Mucosa of descending colon (tissue), 3 donors: ENCODE results near the gene C3orf22. TPM values are rescaled to one million over a fixed set of nuclear protein-coding genes. Genes with fewer than 3 reads are reported as not detected.
A peak's percentile ranks its signal among the peaks of the same experiment; 100 is the strongest.
"Not testable (repeated sequence)": the region's sequence is repeated elsewhere in the genome, so short reads cannot be mapped to it uniquely, and the experiment has no call there.

Experiments used
- ATAC-seq: fragments of 200-7000 bp; cut with Tn5 transposase; one replicate; pipeline ENCODE4 v1.9.1; 2020; ENCODE audit warnings: mild to moderate bottlenecking, moderate library complexity
- DNase-seq, 3 donors: peaks; one replicate each; pipeline ENCODE4 v3.0.0-alpha.2; 2020
- H3K36me3 ChIP-seq: fragments of 200-600 bp; one replicate; pipeline ENCODE4 v1.8.0; 2021; ENCODE audit warnings: low read depth, mild to moderate bottlenecking
- H3K4me1 ChIP-seq: fragments of 200-600 bp; one replicate; pipeline ENCODE4 v1.8.0; 2021; ENCODE audit warnings: low read depth, mild to moderate bottlenecking
- H3K4me3 ChIP-seq: fragments of 200-600 bp; one replicate; pipeline ENCODE4 v1.8.0; 2021; ENCODE audit warnings: mild to moderate bottlenecking
- H3K9me3 ChIP-seq: fragments of 200-600 bp; one replicate; pipeline ENCODE4 v1.8.0; 2021; ENCODE audit warnings: mild to moderate bottlenecking
- intact Hi-C, 2 donors: fragments of 100-400 bp; cut with DNase I in 1 of 2; cut with micrococcal nuclease in 1 of 2; formaldehyde crosslinking; loops; one replicate each; pipeline versions ENCODE4 v1.11.0 to v1.11.1; 2022; cut with DNase I, micrococcal nuclease
- long read RNA-seq, 2 donors: library from polyadenylated mRNA; unstranded; transcript quantifications; one replicate each; pipeline ENCODE4 v2.0.0, GENCODE V29; 2019 to 2021
- total RNA-seq, 3 donors: library from RNA; stranded (reverse); fragmentation: NEBNext Ultra II Directional in 2 of 3; extraction: Animal tissue kit (Norgen Biotek cat#: 25700) in 2 of 3; gene quantifications; one replicate each; pipeline versions ENCODE4 v1.2.1 to v1.2.4, GENCODE V29; 2021 to 2023
- TF ChIP-seq, protein P1 (sequence below): fragments of 200-600 bp; IDR thresholded peaks from one replicate; pipeline ENCODE4 v1.8.0; 2022; ENCODE audit warnings: antibody characterized with exemption, mild to moderate bottlenecking
- donor health status: DM: no; HTN: no; CAD: no; lungs with moderate emphysema.
- donor health status: DM: no; HTN: no; CAD: no.
- donor health status: DM: no; HTN: yes; CAD: no.

C3orf22 gene
- not detected for total RNA-seq
- long read RNA-seq, donor 1: 0 reads
- long read RNA-seq, donor 2: 0 reads

- intact Hi-C loops: no loop called here
- no peaks in the 10 kb centered on the region for H3K4me1 ChIP-seq
- H3K36me3 ChIP-seq: no peaks in the 10 kb centered on the region
- no peaks in the 10 kb centered on the region for H3K9me3 ChIP-seq
- TF ChIP-seq, protein P1, sequence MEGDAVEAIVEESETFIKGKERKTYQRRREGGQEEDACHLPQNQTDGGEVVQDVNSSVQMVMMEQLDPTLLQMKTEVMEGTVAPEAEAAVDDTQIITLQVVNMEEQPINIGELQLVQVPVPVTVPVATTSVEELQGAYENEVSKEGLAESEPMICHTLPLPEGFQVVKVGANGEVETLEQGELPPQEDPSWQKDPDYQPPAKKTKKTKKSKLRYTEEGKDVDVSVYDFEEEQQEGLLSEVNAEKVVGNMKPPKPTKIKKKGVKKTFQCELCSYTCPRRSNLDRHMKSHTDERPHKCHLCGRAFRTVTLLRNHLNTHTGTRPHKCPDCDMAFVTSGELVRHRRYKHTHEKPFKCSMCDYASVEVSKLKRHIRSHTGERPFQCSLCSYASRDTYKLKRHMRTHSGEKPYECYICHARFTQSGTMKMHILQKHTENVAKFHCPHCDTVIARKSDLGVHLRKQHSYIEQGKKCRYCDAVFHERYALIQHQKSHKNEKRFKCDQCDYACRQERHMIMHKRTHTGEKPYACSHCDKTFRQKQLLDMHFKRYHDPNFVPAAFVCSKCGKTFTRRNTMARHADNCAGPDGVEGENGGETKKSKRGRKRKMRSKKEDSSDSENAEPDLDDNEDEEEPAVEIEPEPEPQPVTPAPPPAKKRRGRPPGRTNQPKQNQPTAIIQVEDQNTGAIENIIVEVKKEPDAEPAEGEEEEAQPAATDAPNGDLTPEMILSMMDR: no peak
- H3K4me3 ChIP-seq: no peak within 1 kb of the TSS
- peak in 1 of 3 donors; percentile 0 for DNase-seq
- no peak for ATAC-seq
Observed at GRCh38 chr3:126558336-126559071, at the start of gene C3orf22. Gene C3orf22 (minus strand): TSS chr3:126558932. CDS start chr3:126553390, 5,542 bp downstream.

GRCh38 chr3:126607214-126607908, 48.6 kb upstream of the C3orf22 start:
- Histone ChIP-seq H3K36me3 (no peaks in the 10 kb centered on the region), H3K9me3 (no peaks in the 10 kb centered on the region), H3K4me1 (no peaks in the 10 kb centered on the region), H3K4me3 (no peak overlapping the region)
- TF ChIP-seq, protein P1: no peak
- ATAC-seq (no peak), DNase-seq (no peak)
- intact Hi-C loops: no loop called here

- ATAC-seq (no peak), DNase-seq (no peak)
- Histone ChIP-seq H3K4me1 (no peaks in the 10 kb centered on the region), H3K9me3 (no peaks in the 10 kb centered on the region), H3K4me3 (no peak overlapping the region), H3K36me3 (no peaks in the 10 kb centered on the region)
- intact Hi-C loops: no loop called here
- TF ChIP-seq, protein P1: no peak
Observed at GRCh38 chr3:126606001-126606400, 47.3 kb upstream of the C3orf22 start.

DNA sequence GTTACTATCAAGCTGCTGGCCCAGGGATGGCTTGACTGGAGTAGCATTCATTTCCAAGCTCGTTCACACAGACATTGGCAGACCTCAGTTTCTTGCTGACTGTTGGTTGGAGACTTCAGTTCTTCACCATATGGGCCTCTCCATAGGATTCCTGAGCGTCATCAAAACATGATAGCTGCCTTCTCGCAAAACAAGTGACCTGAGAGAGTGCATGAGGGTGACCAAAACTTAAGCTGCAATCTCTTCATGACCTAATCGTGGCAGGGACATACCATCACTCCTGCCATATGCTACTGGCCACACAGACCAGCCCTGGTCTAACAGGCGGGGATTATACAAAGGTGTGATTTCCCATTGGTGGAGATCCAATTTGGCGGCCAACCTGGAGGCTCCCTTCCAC, 46.0 kb upstream of the C3orf22 start:
- H3K4me1 ChIP-seq: no peaks in the 10 kb centered on the region
- no peak overlapping the region for H3K4me3 ChIP-seq
- ATAC-seq: no peak
- H3K9me3 ChIP-seq: no peaks in the 10 kb centered on the region
- DNase-seq: no peak
- intact Hi-C loops: no loop called here
- TF ChIP-seq, protein P1: no peak
- H3K36me3 ChIP-seq: no peaks in the 10 kb centered on the region

GRCh38 chr3:126599101-126599500, 40.4 kb upstream of the C3orf22 start:
- H3K36me3 ChIP-seq: no peaks in the 10 kb centered on the region
- DNase-seq (no peak), ATAC-seq (no peak)
- TF ChIP-seq, protein P1: no peak
- intact Hi-C loops: no loop called here
- H3K9me3 ChIP-seq: no peaks in the 10 kb centered on the region
- no peak overlapping the region for H3K4me3 ChIP-seq
- H3K4me1 ChIP-seq: no peaks in the 10 kb centered on the region

GRCh38 chr3:126595479-126595878, 36.7 kb upstream of the C3orf22 start:
- intact Hi-C loops, H3K36me3 ChIP-seq, DNase-seq, H3K4me1 ChIP-seq, ATAC-seq, H3K4me3 ChIP-seq, H3K9me3 ChIP-seq: not testable (repeated sequence)

DNA sequence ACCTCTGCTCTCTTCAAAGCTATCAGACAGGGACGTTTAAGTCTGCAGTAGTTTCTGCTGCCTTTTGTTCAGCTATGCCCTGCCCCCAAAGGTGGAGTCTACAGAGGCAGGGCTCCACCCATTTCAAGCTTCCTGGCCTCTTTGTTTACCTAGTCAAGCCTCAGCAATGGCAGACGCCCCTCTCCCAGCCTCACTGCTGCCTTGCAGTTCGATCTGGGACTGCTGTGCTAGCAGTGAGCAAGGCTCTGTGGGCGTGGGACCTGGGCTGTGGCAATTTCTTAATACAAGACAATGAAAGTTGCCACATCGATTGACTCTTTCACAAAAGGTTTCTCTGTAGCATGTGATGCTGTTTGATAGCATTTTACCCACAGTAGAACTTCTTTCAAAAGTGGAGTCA, 32.8 kb upstream of the C3orf22 start:
- H3K36me3 ChIP-seq, H3K4me1 ChIP-seq, ATAC-seq, DNase-seq, intact Hi-C loops, H3K4me3 ChIP-seq, H3K9me3 ChIP-seq: not testable (repeated sequence)
